ENCODE data around the gene HPGD.
"Not testable (repeated sequence)": the region's sequence is repeated elsewhere in the genome, so short reads cannot be mapped to it uniquely, and the experiment has no call there.

HPGD gene

DNA sequence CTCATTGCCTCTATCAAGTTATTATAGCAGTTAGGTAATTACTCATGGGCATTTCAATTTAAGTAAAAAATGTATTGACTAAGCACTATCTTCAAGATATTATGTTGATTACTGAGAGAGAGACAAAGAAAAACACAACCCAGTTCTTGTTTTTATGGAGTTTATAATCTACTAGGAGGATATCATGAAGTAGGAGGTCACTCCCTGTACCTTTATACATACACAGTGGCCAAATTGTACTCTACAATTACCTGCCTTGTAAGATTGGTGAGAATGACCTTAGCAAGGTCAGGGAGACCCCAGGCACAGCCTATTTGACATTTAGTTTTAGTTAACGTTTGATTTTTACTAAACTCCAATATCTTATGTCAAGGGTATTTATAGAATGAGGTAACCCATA lies 5.5 kb downstream of the HPGD start:
- Histone ChIP-seq H3K4me1 (ENCODE audit: insufficient read depth, low read length) (no peaks in the 10 kb centered on the region), H3K9ac (ENCODE audit: low read depth, low read length) (no peak overlapping the region)

DNA sequence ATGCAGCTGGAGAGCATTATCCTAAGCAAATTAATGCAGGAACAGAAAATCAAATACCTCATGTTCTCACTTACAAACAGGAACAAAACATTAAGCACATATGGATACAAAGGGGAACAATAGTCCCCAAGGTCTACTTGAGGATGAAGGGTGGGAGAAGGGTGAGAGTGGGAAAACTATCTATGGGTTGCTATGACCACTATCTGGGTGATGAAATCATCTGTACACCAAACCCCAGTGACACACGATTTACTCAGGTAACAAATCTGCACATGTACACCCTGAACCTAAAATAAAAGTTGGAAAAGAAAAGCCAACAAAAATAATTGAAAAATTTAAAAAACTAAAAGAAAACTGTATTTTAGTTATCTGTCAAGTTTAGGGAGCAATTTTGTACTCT lies 5.9 kb downstream of the HPGD start:
- Histone ChIP-seq H3K9ac (ENCODE audit: low read depth, low read length) (no peak overlapping the region), H3K4me1 (ENCODE audit: insufficient read depth, low read length) (no peaks in the 10 kb centered on the region), H3K9me3 (ENCODE audit: control insufficient read depth, insufficient read depth, low read length) (no peaks in the 10 kb centered on the region), H3K36me3 (ENCODE audit: insufficient read depth, low read length) (no peaks in the 10 kb centered on the region)

More for the DNA sequence above, 5.5 kb downstream of the HPGD start:
- no peaks in the 10 kb centered on the region for H3K9me3 ChIP-seq (ENCODE audit: control insufficient read depth, insufficient read depth, low read length)
- H3K36me3 ChIP-seq (ENCODE audit: insufficient read depth, low read length), result no peaks in the 10 kb centered on the region

DNA sequence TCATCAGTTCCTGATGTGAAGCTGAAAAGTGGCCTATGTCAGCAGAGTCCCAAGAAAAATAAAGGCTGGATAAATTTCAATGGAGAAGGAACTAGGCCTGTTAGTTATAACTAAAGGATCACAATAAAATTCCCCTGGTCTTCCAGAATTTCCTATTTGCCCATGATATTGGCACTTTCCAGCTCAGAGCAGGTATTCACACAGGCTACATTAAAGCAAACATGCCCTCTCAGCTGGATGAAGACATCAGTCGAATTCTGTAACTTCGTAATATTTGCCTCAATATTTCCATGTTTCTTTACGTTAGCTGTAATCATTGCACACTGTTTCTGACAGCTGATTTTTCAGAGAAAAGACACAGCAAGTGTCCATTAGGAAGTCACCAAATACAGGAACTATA lies 9.5 kb downstream of the HPGD start:
- Histone ChIP-seq H3K4me1 (ENCODE audit: insufficient read depth, low read length) (no peaks in the 10 kb centered on the region), H3K9me3 (ENCODE audit: control insufficient read depth, insufficient read depth, low read length) (no peaks in the 10 kb centered on the region), H3K9ac (ENCODE audit: low read depth, low read length) (no peak overlapping the region), H3K36me3 (ENCODE audit: insufficient read depth, low read length) (no peaks in the 10 kb centered on the region)

DNA sequence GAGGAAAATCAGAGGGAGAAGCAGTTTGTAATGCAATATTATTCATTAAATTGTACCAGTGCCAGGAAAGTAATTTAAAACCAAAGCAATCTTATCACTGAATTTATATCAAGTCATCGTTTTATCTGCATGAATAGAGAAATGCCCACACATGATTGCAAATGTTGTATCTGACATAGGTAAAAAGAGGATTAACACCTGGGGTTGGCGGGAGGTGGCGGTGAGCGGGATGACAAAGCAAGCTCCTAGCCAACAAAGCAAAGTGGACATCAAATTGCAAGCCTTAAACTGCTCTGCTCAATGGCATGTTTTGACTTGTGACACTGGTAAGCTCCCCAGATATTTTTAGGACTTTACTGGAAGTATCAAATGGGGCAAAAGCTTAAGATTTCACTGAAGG lies 16.4 kb downstream of the HPGD start:
- Histone ChIP-seq H3K9ac (ENCODE audit: low read depth, low read length) (no peak overlapping the region), H3K4me1 (ENCODE audit: insufficient read depth, low read length) (no peaks in the 10 kb centered on the region), H3K9me3 (ENCODE audit: control insufficient read depth, insufficient read depth, low read length) (no peaks in the 10 kb centered on the region), H3K36me3 (ENCODE audit: insufficient read depth, low read length) (no peaks in the 10 kb centered on the region)

DNA sequence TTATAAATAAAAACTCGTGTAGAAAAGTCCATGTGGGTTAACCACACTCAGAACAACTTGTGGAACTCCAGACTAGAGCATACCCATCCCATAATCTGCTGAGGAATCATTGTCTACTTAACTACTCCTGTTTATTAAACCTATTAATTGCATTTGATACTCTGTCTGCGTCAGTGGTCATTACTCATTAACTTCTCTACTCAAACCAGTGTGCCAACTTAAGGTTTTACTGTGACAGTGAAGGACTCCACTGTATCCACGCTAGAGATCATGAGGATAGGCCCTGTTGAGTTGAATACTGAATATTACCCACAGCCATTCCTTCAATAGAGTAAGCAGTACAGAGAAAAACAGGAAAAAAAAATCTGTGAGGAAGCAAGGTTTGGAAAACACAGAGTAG lies 17.3 kb downstream of the HPGD start:
- H3K9me3 ChIP-seq (ENCODE audit: control insufficient read depth, insufficient read depth, low read length), result no peaks in the 10 kb centered on the region
- H3K9ac ChIP-seq (ENCODE audit: low read depth, low read length), result no peak overlapping the region
- no peaks in the 10 kb centered on the region for H3K4me1 ChIP-seq (ENCODE audit: insufficient read depth, low read length)
- no peaks in the 10 kb centered on the region for H3K36me3 ChIP-seq (ENCODE audit: insufficient read depth, low read length)

DNA sequence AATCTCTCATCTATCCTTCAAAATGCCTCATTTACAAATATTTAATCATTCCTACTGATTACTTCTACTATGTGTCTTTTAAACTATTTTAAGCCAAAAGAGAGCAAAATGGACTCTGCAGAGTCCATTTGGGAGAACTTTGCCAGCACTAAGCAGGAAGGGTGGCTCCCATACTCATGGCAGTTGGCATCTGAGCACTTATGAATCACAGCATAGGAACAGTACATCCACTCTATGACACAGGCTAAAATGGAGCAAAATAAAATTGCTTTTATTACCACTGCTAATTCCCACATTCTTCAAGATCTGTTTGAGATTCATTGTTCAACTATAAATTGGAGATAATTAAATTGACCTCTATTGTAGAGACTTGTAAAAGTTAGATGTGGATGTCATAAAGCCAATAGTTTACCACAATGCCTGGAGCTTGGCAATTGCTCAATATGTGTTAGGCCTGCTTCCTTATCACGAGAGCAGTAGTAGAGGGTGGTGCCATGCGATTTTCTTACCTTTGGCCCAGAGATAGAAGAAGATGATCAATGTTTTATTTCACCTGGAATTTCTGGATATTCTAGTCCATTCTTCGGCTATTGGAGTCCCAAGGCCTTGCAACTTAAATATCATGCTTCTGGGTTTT lies 19.1 kb downstream of the HPGD start:
- Histone ChIP-seq H3K4me1 (ENCODE audit: insufficient read depth, low read length) (no peaks in the 10 kb centered on the region), H3K9ac (ENCODE audit: low read depth, low read length) (no peak overlapping the region), H3K9me3 (ENCODE audit: control insufficient read depth, insufficient read depth, low read length) (no peaks in the 10 kb centered on the region), H3K36me3 (ENCODE audit: insufficient read depth, low read length) (no peaks in the 10 kb centered on the region)

DNA sequence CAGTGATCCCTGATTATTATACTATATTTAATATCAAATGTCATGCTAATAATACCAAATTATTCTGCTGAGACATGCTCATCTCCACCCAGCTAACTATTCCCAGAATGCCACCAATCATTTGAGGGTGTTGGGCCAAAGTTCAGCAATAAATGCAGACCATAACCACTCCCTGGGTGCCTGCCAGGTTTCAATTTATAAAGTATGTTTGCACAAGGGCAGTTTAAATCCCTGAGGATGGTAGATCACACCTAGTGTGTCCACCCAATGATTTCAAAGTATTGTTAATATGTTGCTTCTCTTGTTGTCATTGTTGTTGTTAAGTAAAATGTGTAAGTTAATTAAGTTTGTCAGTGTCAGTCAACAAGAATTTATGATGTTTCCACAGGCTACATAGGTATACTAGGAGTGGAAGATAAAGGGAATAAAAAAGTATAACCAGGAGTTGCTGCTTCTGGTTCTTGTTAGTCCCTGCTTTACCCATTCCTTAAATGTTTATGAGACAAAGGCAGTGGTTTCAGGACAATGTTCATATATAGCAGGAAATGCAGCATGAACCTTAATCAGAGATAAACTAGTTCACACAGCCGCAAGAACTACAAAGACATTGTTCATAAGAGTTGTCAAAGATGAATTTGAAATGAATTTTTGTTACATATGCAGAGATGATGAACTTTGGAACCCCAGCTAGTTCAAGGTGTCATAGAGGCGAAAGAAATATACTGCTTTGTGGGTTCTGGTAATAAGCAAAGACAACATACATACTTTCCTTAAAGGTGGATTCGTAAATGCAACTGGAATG lies 25.5 kb downstream of the HPGD start:
- no peak overlapping the region for H3K9ac ChIP-seq (ENCODE audit: low read depth, low read length)
- H3K9me3 ChIP-seq (ENCODE audit: control insufficient read depth, insufficient read depth, low read length), result no peaks in the 10 kb centered on the region
- H3K36me3 ChIP-seq (ENCODE audit: insufficient read depth, low read length), result no peaks in the 10 kb centered on the region
- H3K4me1 ChIP-seq (ENCODE audit: insufficient read depth, low read length), result no peaks in the 10 kb centered on the region

DNA sequence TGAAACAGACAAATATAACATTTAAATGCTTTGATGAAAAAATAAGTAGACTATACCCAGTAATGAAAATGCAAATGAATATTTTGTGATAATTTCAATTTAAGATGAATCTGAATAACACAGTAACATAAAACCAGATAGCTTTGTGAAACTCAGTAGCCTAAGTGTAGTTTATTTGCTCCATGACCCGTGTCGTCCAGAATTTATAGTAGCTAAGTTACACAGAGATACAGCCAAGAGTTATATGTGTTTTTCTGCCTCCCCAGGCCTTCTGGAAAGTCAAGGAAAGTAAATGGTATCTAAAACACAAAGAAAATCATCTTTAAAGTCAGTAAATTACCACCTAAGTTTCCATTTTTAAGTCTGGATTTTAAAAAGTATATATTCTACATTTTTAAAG lies 26.7 kb downstream of the HPGD start:
- Histone ChIP-seq H3K9me3 (ENCODE audit: control insufficient read depth, insufficient read depth, low read length) (no peaks in the 10 kb centered on the region), H3K36me3 (ENCODE audit: insufficient read depth, low read length) (no peaks in the 10 kb centered on the region), H3K4me1 (ENCODE audit: insufficient read depth, low read length) (no peaks in the 10 kb centered on the region), H3K9ac (ENCODE audit: low read depth, low read length) (no peak overlapping the region)

DNA sequence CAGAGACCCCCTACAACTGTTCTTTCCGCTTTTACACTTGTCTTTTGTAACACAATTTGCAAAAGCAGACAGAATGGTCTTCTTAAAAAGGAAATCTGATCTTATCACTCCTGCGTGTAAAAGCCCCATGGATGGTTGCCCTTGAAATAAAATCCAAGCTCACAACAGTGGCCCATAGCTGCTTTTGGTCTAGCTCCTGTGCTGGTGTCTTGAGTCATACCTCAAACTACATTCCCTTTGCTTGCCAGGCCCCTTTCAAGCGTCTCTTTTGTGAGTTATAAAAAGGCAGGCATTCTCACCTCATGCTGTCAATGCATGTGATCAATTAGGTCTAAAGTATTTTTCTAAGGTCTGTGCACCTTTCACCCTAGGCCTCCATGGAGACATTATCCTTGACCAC lies 27.6 kb downstream of the HPGD start:
- no peaks in the 10 kb centered on the region for H3K4me1 ChIP-seq (ENCODE audit: insufficient read depth, low read length)

DNA sequence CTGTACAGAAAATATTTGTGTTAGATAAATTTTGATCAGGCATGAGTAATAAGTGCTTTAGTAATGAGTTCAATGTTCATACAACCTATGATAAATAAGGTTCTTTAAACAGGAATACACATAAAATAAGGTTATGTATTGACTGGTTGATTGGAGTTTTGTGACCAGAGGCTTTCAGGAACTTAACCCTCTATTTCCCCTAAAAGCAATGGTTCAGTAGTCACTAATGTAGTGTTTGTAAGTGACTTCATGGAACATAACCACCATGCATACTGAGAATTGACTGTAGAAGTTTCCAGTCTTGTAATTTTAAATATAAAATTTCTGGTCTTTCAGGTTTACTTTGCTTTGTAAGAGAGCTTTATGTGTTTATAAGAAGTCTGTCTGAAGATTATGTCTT lies 28.1 kb downstream of the HPGD start:
- no peaks in the 10 kb centered on the region for H3K36me3 ChIP-seq (ENCODE audit: insufficient read depth, low read length)
- H3K4me1 ChIP-seq (ENCODE audit: insufficient read depth, low read length), result no peaks in the 10 kb centered on the region; the same call in 1 of the 2 replicates
- H3K9ac ChIP-seq (ENCODE audit: low read depth, low read length), result no peak overlapping the region
- H3K9me3 ChIP-seq (ENCODE audit: control insufficient read depth, insufficient read depth, low read length), result no peaks in the 10 kb centered on the region

More for the DNA sequence above, 27.6 kb downstream of the HPGD start:
- Histone ChIP-seq H3K36me3 (ENCODE audit: insufficient read depth, low read length) (no peaks in the 10 kb centered on the region), H3K9me3 (ENCODE audit: control insufficient read depth, insufficient read depth, low read length) (no peaks in the 10 kb centered on the region), H3K9ac (ENCODE audit: low read depth, low read length) (no peak overlapping the region)

DNA sequence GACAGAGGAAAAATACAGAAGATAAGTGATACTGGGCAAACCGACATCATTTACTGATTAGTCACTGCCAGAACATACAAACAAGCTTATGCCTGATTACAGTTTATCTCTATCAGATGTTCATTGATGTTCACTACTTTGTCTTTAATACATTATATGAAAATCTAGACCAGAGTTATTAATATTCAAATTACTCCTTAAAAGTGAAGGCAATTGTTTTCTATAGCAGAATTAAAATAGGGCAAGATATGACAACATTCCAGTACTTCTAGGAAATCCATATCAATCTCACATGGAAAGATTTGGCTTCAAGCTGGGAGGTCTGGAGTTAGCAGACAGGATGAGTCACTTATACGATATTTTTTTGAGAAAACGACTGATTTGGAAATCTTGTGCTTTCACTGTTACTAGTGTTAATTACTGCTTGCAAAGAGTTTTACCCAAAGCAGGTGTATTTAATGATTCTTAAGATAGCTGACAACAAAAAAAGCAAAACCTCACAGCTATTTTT lies 31.8 kb downstream of the HPGD start:
- Histone ChIP-seq H3K9me3 (ENCODE audit: control insufficient read depth, insufficient read depth, low read length) (no peaks in the 10 kb centered on the region), H3K4me1 (ENCODE audit: insufficient read depth, low read length) (no peaks in the 10 kb centered on the region; the same call in 1 of the 2 replicates), H3K9ac (ENCODE audit: low read depth, low read length) (no peak overlapping the region), H3K36me3 (ENCODE audit: insufficient read depth, low read length) (no peaks in the 10 kb centered on the region)

DNA sequence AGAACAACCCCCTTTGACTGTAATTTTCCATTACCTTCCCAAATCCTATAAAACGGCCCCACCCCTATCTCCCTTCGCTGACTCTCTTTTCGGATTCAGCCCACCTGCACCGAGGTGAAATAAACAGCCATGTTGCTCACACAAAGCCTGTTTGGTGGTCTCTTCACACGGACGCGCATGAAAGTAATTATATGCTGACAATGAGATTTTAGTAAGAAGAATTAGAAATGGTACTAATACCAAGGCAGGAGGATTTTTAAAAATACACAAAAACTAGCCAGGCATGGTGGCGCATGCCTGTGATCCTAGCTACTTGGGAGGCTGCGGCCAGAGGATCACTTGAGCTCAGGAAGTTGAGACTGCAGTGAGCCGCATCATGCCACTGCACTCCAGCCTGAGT lies 33.9 kb downstream of the HPGD start:
- not testable (repeated sequence) for H3K4me1 ChIP-seq (ENCODE audit: insufficient read depth, low read length); H3K9ac ChIP-seq (ENCODE audit: low read depth, low read length); H3K36me3 ChIP-seq (ENCODE audit: insufficient read depth, low read length); H3K9me3 ChIP-seq (ENCODE audit: control insufficient read depth, insufficient read depth, low read length)

DNA sequence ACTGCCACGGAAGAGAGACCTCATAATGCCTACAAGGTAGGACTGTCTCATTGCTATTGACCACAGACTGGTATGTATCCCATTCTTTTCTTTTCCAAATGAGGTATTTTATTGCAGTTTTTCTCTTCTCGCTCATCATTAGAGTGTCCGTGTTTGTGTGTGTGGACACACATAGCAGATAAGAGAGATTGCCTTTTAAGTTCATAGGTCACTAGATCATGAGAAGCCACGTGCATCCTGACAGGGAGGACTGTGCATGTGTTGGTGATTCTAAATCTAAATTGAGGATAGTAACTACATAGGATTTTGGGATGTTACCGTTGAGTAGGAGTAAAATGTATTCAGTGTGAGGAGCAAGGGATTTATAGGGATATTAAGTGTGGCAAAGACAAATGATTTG lies 37.3 kb downstream of the HPGD start:
- no peaks in the 10 kb centered on the region; the same call in 1 of the 2 replicates for H3K4me1 ChIP-seq (ENCODE audit: insufficient read depth, low read length)
- no peak overlapping the region for H3K9ac ChIP-seq (ENCODE audit: low read depth, low read length)
- no peaks in the 10 kb centered on the region for H3K36me3 ChIP-seq (ENCODE audit: insufficient read depth, low read length)
- H3K9me3 ChIP-seq (ENCODE audit: control insufficient read depth, insufficient read depth, low read length), result no peaks in the 10 kb centered on the region

DNA sequence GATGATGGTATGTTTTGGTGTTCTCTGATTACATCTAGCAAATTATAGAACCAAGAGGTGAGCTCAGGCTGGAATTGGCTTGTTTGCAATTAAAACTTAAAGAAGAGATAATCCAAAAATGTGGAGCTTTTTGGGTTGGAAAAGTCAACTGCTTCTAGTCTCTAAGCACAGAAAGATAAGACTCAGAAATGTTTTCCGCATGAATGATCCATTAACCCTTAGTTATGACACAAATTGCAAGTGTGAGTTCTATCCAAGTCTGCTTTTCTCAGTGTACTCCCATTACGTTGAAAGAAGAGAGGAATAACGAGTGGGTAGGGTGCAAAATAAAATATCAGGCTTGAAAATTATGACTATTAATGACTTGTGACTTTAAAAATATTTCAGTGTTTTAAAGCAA lies 38.5 kb downstream of the HPGD start:
- no peak overlapping the region for H3K9ac ChIP-seq (ENCODE audit: low read depth, low read length)
- no peaks in the 10 kb centered on the region for H3K36me3 ChIP-seq (ENCODE audit: insufficient read depth, low read length)
- no peaks in the 10 kb centered on the region for H3K9me3 ChIP-seq (ENCODE audit: control insufficient read depth, insufficient read depth, low read length)
- no peaks in the 10 kb centered on the region for H3K4me1 ChIP-seq (ENCODE audit: insufficient read depth, low read length)

DNA sequence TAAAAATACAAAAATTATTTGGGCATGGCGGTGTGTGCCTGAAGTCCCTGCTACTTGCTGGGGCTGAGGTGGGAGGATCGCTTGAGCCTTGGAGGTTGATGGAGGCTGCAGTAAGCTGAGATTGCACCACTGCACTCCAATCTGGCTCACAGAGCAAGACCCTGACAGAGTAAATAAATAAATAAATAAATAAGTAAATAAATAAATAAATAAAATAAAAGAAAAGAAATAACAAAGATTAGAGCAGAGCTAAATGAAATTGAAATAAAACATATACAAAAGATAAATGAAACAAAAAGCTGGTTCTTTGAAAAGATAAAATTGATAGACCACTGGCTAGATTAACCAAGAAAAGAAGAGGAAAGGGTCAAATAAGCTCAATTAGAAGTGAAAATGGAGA lies 43.1 kb downstream of the HPGD start:
- no peak overlapping the region for H3K9ac ChIP-seq (ENCODE audit: low read depth, low read length)
- no peaks in the 10 kb centered on the region for H3K9me3 ChIP-seq (ENCODE audit: control insufficient read depth, insufficient read depth, low read length)
- H3K4me1 ChIP-seq (ENCODE audit: insufficient read depth, low read length), result no peaks in the 10 kb centered on the region
- no peaks in the 10 kb centered on the region for H3K36me3 ChIP-seq (ENCODE audit: insufficient read depth, low read length)

All from ES-I3 (cell line).